Activated CD8-positive, alpha-beta memory T cell treated with anti-CD3 and anti-CD28 coated beads for 24 hours (primary cell): ENCODE data around the gene C17orf50.

Experiments used
- DNase-seq: peaks from one replicate; pipeline ENCODE4 v3.0.0-alpha.2; 2020

Gene C17orf50

DNA sequence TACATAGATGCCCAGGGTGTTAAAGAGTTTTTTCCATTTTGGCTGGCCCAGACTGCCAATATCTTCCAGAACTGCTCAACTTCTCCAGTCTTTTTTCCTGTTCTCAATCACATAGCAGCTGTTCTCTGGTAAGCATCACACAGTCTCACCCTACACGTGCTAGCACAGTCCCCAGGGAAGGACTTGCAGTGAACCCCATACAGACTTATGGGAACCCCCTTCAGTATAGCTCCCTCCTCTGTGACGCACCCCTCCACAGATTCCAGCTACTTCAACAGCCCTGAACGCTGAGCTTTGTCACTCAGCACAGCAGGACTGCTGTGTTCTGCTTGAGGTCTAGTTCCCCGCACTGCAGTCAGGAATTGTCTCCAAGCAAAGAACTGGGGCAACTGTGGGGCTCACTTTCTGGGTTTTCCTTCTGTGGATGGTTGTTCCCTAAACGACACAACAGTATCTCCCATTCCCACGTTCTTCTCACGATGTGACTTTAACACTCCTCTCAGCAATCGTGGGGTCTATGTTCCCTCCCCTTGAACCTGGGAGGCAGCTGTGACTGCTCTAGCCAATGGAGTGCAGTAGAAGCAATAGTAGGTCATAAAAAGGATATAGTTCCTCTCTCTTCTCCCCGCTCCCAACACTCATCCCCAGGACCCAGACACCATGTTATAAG is 31.1 kb downstream of the C17orf50 start:
- DNase-seq = no peak

GRCh38 chr17:35793257-35793656 is 32.6 kb downstream of the C17orf50 start:
- no peak for DNase-seq

DNA sequence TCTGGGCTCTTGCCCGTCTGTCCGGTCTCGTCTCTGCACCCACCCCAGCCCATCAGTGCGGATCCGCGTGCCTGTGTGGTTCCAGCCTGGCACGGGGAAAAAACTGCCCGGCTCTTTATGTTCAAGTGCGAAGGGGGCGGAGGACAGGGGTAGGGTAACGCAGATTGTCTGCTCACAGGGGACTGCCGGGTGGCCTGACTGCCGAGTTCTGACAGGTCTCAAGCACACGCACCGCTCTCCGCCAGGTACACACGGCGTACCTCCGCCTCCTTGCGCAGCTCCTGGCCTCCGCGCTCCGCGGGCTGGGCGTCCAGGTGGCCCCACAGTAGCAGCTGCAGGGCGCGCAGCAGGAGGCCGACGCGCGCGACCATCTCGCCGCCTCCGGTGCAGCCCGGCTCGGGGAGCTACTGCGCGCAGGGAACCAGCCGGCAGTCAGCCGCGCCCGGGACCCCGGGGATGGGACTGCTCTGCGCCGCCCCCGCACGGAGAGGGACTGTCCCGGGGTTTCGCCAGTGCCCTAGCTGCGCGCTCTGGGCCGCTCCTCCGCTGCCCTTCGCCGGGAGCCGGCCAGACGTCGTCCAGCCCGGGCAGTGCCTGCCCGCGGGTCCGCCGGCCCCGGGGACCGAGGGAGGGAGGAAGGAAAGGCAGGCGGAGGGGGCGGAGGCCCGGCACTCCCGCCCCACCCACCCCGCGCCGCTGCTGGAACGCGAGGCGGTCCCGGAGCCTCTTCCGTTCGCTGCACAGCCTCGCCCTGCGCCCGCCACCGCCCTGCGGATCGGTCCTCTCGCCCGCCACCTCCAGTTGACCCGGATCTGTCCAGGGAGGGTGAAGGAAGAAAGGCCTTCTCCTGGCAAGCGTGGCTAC is 34.6 kb downstream of the C17orf50 start, which contains the start of gene MMP28:
MMP28 (minus strand) TSS at position 635 of the 864 bp plus-strand sequence; CDS start at position 371, 264 bp downstream.
- peak; percentile 82 for DNase-seq

DNA sequence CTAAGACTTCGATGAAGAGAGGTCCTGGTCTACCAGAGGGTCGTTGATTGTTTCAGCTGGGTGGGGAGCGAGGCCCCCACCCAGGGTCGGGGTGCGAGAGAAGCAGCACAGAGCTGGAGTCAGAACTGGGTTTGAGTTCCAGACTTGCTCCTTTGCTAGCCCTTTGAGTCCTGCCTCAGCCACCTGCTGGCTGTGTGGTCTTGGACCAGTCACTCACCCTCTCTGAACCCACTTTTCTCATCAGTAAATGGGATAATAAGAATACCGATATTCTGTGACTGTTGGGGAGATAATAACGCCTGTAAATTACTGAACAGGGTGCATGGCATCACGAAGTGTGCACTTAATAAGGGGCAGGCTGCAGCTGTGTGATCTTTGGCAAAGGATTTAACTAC is 35.2 kb downstream of the C17orf50 start:
- DNase-seq = no peak

- peak; percentile 19 for DNase-seq
Measured at GRCh38 chr17:35796942-35797341, 36.3 kb downstream of the C17orf50 start.

GRCh38 chr17:35797370-35797769 is 36.7 kb downstream of the C17orf50 start:
- peak; percentile 50 for DNase-seq

DNA sequence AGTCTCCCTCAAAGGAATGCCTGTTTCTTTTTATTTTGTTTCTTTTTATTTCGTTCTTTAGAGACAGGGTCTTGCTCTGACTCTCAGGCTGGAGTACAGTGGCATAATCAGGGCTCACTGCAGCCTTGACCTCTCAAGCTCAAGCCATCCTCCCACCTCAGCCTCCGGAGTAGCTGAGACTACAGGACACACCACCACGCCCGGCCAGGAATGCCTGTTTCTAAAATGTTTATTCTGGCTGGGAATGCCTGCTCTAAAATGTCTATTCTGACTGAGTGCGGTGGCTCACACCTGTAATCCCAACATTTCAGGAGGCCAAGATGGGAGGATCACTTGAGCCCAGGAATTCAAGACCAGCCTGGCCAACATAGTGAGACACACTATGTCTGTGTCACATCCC is 37.2 kb downstream of the C17orf50 start:
- peak; percentile 46 for DNase-seq

DNA sequence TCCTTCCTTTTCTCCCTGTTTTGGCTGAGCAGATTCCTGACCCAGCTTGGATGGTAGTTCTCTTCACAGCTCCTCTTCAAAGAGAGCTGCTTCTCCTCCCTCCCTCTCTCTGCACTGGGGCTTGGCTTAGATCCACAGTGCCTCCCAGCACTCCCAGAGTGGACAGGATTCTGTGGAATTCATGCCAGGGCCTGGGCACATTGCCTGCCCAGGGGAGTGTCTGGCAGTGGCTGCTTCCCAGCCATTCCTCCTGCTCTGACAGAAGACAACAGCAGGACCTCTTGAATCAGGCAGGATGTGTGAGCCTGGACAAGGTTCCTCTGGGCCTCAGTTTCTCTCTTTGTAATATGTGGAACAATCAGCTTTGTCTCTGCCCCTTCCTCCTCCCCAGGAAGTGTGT is 39.3 kb downstream of the C17orf50 start:
- DNase-seq = peak; percentile 42

GRCh38 chr17:35801583-35802224 is 41.0 kb downstream of the C17orf50 start:
- peak; percentile 71 for DNase-seq

GRCh38 chr17:35804658-35805192 is 44.0 kb downstream of the C17orf50 start:
- peak; percentile 63 for DNase-seq

DNA sequence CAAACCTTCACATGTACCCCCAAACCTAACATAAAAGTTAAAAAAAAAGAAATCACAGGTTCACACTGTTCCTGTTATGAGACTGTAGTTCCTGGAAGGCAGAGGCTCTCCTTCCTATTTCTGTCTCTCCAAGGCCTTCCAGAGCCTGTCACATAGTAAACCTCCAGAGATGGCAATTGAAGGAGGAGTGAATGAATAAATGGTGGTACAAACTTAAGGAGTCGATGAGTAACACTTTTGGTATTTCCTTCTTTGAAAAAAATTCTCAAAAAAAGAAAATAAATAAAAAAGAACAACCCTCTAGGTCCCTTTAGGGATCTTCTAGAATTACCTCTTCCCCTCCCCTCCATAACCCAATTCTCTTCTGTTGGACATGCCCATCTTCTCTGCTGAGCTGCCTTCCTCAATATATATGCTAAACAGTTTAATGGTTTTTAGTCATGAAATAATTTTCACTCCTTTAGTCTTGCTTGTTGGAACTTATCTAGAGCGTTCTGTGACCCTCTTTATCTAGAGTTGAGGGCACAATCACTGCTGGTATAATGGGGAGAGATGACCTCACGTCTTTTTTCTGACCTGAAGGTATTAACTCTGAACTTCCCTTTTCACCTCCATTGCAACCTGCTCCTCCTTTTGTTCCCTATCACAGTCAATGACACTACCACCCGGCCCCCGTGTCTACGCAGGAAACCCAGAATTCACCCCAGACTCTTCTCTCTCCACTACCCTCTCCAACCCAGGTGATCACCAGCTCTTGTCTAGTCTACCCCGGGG is 46.9 kb downstream of the C17orf50 start:
- DNase-seq = no peak

GRCh38 chr17:35808240-35808961 is 47.7 kb downstream of the C17orf50 start:
- DNase-seq = peak; percentile 74

DNA sequence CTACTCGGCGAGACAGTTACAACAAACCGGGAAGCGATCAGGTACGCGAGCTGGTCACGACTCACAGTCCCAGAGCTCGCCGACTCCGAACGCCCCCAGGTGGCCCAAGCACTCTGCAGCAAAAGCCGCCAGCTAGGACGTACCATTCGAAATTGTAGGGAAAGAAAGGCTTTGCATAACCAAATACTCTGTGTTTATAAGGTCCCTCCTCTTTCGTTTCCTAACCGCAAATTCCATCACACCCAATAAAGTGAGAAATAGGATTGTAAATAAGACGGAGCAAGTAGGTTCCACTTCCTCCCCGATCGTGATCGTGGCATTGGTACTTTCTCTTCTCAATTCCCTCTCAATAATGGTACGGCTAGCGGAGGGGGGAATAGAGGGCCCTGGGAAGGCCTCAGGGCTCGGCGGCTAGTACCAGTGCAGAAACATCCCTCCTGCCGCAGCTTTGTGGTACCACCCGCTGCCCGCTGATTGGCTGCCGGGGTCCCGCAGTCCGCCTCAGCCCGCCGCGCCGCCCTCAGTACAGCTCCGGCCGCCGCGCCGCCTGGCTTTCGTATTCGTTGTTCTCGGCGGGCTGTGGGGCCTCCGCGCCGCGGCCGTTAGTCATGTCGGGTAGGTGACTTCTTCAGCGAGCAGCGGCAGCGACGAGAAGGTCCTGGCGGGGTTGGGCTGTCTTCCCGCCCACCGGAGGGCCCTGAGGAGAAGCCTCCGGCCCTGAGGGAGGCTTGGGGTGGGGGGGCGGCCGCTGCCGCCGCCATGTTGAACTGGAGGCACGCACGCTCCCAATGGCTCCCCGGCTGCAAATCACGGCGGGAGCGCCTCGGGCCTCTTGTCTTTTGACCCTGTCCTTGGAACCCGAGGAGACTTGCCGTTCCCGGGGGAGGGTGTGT is 48.5 kb downstream of the C17orf50 start, which contains the start of gene TAF15:
TAF15 (plus strand) TSS at position 523 of the 893 bp plus-strand sequence; CDS start at position 609, 86 bp downstream.
- DNase-seq = peak; percentile 96

- DNase-seq = no peak
Measured at GRCh38 chr17:35809855-35810461, 49.3 kb downstream of the C17orf50 start.

- no peak for DNase-seq
Measured at GRCh38 chr17:35811759-35812158, 51.1 kb downstream of the C17orf50 start.

DNA sequence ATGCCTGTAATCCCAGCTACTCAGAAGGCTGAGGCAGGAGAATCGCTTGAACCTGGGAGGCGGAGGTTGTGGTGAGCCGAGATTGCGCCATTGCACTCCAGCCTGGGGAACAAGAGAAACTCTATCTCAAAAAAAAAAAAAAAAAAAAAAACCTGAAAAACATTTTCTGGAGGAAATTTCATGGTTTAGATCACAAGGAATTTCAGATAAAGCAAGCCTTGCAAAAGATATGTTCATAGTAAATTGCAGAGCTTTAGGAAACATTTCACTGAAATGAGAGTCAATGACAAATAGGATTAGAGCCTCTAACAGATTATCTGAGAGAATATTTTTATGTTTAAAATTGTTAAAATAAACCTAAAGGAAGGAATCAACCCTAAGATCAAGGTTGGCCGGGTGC is 51.8 kb downstream of the C17orf50 start:
- DNase-seq = no peak
